Stimulated activated CD4-positive, alpha-beta T cell treated with anti-CD3 and anti-CD28 coated beads, Interleukin-1b, Interleukin-23, amount 100 ng/mL, for 24 hours (primary cell): ENCODE measurements around the gene FAF2.
"Not testable (repeated sequence)": the region's sequence is repeated elsewhere in the genome, so short reads cannot be mapped to it uniquely, and the experiment has no call there.

Experiments
- DNase-seq, 4 experiments: peaks; one replicate each; pipeline ENCODE4 v3.0.0-alpha.2; 2020; ENCODE audit warnings: low read depth in 4 of 4, low spot score in 1 of 4

FAF2 gene, protein sequence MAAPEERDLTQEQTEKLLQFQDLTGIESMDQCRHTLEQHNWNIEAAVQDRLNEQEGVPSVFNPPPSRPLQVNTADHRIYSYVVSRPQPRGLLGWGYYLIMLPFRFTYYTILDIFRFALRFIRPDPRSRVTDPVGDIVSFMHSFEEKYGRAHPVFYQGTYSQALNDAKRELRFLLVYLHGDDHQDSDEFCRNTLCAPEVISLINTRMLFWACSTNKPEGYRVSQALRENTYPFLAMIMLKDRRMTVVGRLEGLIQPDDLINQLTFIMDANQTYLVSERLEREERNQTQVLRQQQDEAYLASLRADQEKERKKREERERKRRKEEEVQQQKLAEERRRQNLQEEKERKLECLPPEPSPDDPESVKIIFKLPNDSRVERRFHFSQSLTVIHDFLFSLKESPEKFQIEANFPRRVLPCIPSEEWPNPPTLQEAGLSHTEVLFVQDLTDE

GRCh38 chr5:176447978-176448608 lies at the start of gene FAF2:
FAF2 (plus strand) TSS chr5:176448385; CDS start chr5:176448408, 23 bp downstream.
- DNase-seq = peak; percentile 93 to 99 (median 96)

DNA sequence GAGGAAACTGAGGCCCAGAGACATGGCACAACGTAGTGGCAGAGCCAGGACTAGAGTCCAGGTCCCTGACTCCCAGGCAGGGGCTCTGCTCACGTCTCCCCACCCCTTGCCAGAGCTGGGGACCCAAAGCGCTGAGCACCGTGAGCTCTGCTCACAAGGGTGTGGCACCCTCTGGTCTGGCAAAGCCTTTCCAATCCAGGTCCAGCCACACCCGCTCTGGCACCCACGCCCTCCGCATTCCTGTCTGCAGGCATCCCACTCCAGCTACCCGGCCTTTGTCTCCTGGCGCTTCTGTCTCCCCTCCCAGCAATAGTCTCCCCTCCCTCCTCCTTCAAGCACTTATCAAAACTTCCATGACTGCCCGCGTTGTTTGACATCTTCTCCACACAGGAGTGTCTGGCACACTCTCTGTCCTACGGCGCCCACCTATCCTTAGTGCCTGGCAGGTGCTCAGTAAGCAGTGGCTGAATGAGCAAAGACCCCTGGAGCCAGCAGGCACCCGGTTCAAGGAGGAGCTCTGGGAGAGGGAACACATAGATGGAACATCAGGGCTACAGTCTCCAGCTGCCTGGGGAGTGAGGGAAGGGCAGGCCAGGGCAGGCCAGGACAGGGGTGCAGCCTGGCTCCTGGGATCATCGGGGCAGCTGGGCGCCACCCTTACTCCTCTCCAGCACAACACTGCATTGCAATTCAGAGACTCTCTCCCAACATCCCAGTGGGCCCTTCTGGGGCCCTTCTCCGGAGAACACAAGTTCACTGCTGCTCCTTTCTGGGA lies 47.6 kb upstream of the FAF2 start:
- DNase-seq = no peak

- no peak for DNase-seq
These were observed 46.6 kb upstream of the FAF2 start for GRCh38 chr5:176401281-176402205.

DNA sequence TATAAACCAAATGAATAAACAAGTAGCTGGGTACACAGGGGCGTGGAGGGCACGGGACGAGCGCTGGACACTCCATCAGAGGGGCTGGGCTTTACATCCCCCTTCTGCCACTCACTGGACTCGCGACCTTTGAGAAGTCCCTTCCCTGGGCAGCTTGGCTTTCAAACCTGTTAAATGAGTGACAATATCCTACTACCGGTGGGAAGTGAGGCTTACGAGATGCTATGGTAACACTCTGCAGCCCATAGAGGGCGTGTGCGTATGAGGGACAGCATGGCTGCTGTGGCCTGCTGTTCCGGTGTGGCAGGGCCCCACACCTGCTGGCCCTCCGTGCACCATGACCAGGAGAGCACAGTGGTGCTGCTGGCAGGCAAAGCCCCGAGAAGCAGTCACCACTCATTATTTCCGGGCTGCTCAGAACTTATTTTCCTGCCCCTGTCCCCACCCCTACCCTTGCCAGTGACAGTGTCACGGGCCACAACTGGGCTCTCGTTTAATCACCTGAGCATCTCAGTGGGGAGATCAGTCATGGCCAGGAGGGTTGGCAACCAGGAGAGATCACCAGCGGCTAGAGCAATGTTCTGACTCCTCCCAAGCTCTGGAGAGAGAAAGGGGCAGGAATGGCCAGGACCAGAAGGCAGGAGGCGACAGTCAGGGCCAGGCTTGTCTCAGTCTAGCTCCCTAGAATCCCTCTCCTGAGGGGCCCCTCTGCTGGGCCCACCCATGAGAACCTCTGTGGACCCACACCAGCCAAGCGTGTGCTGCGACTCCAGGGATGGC lies 42.3 kb upstream of the FAF2 start:
- DNase-seq = no peak

DNA sequence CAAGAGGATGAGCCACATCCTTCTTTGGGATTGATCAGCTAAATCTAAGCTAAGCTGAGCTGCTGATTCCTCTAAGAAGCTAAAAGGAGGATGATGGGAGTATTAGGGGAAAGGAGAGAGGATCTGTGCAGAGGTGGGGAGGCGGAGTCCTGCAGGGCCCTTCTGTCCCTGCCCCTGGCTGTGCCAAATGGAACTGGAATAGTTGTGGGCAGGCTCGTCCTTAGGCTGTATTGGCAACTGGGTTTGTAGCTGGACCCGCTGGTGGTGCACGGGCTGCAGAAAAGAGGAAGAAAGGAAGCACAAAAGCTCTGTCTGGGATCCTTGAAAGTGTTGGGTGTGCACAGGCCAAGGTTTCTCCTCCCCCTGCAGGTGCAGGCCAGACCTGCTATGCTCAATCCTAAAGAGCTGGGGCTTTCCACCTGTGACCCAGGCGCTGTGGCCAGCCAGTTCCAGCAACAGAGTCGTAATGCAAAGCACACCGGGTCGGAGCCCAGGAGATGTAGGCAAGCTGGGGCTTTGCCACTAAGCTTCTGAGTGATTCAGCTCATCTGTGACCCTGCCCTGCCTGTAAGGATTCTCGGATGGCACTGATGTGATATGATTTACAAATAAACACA lies 41.6 kb upstream of the FAF2 start:
- no peak for DNase-seq

- no peak for DNase-seq
These were observed 40.5 kb upstream of the FAF2 start for GRCh38 chr5:176407456-176408251.

GRCh38 chr5:176408252-176408573 lies 40.0 kb upstream of the FAF2 start:
- DNase-seq = not testable (repeated sequence)

DNA sequence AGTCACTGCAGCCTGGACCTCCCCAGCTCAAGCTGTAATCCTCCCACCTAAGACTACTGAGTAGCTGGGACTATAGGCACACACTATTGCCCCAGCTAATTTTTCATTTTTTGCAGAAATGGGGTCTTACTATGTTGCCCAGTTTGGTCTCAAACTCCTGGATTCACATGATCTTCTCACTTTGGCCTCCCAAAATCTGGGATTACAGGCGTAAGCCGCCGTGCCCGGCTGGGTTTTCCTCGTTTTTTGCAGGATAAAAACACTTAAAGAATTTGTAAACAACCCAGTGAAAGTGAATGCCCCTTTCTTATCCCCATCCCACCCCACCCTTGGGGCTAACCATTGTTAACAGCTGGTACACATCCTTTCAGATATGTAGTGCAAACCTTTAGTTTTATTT lies 39.6 kb upstream of the FAF2 start:
- DNase-seq = no peak

DNA sequence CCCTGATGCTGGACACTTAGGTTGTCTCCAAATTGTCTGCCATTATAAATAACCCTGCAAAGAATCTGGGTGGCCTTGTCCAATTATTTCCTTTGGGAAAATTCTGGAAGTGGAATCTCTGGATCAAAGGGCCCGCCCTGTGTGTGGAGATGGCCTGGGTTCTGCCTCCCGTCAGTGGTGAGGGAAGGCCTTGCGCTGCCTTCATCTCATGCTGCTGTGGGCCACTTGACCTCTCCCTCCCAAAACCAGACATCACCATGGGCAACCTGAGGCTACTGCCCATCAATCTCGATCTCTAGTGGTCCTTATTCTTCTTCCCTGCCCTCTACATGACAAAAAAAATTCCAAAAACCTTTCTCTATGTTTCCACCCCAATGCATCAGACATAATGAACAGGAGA lies 38.4 kb upstream of the FAF2 start:
- no peak for DNase-seq

- no peak for DNase-seq
These were observed 37.6 kb upstream of the FAF2 start for GRCh38 chr5:176410486-176411180.

DNA sequence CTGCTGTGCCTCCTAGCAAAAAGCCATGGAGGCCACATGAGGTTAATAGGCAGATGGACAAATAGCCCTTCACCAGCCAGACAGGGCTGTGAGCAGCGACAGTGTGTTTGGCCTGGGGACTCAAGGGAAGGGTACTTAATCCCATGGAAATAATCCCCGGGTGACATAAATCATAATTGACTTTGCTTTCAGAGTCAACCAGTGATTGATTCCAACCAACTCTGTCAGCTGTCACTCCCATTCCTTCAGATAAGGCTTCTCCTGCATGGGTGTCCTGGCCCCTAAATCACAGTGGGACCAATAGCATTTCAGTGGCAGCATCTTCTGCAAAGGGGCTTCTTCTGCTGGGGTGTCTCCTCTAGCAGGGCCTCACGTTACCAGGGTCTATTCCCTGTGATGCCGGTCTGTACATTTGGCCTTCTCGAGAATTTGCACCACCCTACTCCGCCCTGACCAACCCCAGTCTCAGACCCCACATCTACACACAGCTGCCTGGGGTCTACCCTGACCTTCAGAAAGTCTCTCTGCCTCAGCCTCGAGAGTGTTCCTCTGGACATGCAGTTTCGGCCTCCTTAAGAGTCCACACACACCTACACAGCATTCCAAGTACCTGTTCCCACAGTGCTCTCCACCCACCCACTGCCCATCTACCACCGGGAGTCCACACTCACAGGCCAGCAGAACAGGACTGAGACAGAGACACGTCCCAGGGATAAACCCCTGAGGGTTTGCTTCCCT lies 35.5 kb upstream of the FAF2 start:
- DNase-seq = no peak

- no peak for DNase-seq
These were observed 35.0 kb upstream of the FAF2 start for GRCh38 chr5:176413255-176413565.

DNA sequence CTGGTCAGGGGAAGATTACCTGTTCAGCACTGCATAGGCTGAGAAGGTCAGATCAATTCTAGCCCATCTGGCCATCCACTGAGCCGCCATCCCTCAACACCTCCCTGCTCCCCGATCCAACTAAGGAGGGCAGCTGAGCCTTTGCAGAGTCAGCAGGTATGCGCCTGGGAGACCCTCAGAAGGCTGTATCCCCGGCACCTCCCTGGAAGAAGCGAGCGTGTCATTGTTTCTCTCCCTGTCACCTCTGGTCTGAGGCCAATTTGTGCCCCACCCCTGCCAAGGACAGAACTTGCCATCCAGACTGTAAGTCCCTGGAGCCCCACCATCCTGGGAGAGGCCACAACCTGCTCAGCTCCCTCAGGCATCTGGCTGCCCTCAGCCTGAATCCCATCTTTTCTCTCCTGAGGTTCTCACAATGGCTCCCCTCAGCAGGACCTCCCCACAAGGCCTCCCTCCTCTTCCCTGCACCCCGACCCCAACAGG lies 34.4 kb upstream of the FAF2 start:
- no peak for DNase-seq

- no peak for DNase-seq
These were observed 33.5 kb upstream of the FAF2 start for GRCh38 chr5:176414704-176415103.

GRCh38 chr5:176415240-176415951 lies 32.8 kb upstream of the FAF2 start:
- DNase-seq = no peak

DNA sequence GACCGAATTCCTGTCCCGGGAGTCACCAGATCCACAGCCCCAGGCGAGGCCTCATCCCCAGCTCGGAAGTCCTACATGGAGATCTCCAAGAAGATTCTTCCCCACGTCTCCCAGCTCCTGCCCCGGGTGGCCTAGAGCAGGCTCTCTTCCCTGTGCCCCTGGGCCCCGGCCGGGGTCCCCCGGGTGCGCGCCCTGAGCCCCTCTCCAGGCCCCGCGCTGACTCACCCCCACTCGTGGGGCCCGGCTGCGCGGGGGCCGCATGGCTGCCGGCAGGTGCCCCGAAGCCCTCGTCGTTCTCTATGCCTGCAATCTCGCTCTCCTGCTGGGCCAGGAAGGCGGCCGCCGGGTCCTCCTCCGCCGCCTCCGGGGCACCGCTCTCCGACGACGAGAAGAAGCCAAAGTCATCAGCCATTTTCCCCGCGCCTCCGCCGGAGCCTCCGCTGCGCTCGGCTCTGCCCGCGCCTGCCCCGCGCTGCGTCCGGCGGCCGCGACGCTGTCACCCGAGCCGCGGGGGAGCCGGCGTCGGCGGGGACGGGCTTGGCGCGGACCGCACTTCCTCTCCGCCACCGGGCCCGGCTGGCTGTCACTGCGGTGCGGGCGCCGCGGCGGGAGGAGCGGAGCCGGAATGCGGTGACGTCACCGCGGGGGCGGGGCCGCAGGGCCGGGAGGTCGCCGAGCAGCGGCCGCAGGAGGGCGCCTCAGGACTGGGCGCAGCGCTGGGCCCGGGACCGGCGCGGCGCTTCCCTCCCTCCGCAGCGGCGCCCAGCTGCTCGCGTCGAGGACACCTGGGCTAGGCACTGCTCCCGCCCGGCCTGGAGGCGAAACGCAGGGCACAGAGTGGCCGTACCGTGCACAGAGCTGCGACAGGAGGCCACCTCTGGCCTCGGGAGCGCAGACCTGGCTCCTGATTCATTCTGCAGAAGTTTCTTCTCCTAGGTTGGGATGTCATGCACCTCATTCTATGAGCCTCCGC lies 31.9 kb upstream of the FAF2 start, which contains the start of gene CLTB:
Gene CLTB (minus strand): TSS at position 588 of the 973 bp plus-strand sequence. CDS start 176 bp downstream, at position 412.
- peak; percentile 79 to 88 (median 84) for DNase-seq
